Measurements from ENCODE around the gene PHACTR3. TPM values are rescaled to one million over a fixed set of nuclear protein-coding genes. Genes with fewer than 3 reads are reported as not detected.

PHACTR3 gene
- total RNA-seq, 1 donor from 2014 or later: 0.51 TPM

DNA sequence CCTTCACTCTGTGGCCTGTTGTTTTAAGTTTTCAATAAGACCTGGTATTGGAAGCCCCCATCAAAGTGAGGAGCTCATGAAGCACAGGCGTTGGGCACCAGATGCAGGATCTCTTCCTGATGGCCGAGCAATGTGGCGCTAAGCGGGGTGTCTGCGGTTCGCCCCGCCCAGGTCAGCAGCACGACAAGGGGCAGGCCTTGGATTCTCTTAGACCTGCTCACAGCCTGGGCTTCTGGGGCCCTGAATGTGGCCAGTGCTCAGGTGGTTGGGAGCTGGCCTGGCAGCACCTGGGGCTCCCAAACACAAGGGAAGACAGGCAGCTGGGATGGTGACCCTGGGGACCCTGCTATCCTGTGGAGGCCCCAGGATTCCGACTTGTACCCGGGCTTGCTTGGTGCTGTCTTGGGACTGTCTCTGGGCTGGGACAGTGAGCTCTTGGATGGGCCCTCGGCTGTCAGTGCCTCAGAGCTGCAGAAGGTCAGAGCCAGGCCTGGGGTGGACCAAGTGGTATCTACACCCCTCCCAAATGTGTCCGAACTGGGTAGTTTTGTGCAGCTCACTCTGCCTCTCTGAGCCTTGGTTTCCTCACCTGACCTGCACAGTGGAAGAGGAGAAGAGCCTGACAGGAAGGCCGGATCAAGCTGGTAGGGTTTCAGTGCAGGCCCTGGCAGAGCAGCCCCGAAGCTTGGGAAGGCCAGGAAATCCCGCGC is 69.1 kb downstream of the PHACTR3 start:
- no peak for DNase-seq

DNA sequence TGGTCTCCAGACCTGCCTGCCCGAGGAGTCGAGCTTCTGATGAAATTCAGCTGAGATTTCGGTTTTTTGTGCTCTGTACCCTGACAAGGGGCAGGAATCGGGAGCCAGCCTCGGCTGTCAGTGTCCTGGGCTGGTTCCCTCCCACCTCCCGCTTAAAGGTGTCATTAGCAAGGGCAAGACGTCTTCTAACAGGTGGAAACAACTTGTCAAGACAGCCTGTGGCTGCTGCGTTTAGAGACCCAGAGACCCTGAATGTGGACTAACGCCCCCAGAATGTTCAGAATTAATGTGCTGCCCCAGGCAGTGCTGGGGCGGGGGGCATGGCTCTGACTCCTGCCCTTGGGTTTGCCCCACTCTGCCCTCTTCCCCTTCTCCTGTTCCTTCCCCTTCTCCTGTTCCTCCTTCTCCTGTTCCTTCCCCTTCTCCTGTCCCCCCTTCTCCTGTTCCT is 69.7 kb downstream of the PHACTR3 start:
- DNase-seq: no peak

DNA sequence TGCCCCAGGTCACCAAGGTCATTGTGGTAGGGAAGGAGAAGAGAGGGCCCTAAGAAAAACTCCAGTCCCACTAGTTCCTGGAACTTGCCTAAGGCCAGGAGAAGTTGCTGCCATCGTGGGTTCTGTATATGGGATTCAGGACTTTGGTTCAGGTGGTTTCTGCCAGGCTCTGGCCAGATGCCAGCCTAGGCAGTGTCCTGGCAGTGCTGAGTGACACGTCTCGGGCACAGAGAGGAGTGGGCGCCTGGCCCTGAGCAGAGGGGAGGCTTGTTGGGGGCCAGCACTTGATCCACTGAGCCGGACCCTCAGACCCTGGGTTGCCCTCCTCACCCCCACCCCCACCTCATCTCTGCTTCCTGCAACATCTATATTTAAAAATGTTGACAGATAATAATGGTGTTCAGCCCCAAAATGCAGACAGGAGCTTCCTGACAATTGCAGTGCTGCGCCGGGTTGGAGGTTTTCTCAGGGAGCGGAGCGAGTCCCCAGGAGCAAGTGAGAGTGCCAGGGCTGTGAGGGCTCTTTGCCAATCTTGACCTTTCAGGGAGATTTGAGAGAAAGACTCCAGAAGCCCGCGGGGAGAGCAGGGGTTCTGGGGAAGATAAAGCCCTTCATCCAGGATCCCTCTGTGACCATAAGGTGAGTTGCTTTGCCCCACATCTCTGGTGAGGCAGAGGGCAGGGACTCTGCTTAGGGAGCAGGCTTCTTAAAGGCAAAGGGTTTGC is 71.9 kb downstream of the PHACTR3 start:
- no peak for DNase-seq

DNA sequence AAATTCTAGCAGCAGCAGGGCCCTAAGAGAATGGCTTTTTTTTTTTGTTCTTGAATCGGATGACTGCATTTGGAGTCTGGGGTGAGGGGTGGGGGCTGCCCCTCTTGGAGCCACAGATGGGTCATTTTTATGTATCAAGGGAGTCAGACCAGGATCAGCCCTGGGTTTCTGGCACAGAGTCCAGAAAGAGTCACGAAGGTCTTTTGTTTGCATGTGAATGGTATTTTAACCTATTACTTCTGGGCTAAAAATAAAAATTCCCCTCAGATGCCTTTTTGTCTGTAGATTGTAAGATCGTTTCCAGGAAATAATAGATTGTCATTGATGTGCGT is 72.5 kb downstream of the PHACTR3 start:
- DNase-seq: no peak

DNA sequence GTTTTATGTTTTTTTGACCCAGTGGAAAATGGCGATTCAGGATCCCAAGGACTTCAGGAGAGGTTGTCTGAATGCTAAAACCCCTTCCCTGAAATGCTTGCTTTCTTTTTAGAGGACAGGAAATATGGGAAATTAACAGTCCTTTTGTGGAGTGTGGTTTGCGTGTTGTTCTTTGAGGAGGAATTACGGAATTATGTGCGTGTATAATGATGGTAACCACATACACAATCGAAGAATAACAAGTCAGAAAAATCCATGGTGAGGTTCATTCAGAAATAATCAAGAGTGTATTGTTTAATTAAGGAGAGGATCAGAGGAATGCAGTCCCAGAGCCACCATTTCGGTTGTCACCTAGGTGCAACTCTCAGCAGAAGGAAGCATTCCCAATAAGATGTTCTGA is 73.2 kb downstream of the PHACTR3 start:
- DNase-seq: no peak

DNA sequence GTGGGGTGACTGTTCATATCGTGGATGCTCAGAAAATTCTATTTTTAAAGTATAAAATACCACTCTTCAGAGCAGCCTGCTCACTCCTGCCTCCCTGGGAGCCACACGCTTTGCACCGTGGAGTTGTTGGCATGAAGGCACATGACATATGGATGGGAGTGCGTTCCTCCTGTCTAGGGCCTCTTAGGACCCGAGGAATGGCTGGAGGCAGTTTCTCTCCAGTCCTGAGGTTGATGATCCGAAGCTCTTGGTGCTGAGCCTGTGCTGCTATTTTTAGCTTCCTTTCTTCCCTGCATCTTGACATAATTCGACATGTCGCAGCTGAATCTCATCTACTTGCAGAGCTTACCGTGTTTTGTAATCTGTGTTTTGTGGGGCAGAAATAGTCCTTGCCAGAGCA is 73.9 kb downstream of the PHACTR3 start:
- no peak for DNase-seq

DNA sequence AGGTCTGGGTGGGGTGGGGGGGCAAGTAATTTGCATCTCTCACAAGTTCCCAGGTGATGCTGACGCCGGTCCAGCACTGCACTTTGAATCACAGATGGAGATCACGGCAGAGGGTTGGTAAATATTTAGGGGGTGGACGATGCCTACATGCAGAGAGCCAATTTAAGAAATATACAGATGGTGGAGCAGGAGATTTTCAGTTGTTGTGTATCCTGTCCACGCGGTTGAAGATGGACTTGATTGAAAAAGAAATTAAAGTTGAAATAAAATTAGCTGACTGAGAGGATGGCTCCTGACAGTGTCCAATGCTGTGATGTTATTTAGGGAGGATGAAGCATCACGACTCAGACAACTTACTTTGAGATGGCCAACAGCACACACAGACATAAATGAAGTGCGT is 74.6 kb downstream of the PHACTR3 start:
- no peak for DNase-seq

DNA sequence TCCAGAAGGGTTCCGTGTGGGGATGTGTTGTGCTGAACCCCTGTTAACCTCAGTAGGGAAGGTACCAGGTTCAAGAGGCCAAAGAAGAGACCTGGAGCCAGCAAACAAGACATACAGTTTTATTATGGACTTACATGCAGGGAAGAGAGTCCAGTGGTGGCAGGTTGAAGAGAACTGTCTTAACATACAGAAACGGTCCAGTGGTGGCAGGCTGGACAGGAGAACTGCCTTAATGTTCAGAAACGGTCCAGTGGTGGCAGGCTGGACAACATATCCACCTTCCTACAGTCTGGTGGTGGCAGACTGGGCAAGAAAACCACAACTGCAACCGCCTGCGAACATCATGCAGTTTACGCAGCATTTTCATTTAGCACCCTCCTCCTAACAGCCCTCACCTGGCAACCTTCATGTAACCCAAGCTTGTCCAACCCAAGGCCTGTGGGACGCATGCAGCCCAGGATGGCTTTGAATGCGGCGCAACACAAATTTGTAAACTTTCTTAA is 75.9 kb downstream of the PHACTR3 start:
- DNase-seq: no peak

DNA sequence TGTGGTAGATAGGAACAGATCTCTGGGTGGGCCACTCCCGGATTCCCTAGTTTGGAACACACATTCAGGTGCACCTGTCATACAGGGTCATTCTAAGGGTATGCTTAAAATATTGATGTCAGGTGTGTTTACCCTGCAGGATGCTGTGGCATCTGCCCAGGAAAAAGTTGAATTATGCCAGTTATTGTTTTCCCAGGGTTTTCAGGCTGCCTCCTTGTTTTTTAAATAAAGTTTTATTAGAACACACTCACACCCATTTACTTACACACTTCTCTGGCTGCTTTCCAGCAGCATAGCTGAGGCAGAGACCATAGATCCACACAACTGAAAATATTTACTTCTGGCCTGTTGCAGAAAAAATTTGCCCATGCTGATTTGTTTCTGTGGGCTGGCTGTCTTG is 76.5 kb downstream of the PHACTR3 start:
- DNase-seq: no peak

DNA sequence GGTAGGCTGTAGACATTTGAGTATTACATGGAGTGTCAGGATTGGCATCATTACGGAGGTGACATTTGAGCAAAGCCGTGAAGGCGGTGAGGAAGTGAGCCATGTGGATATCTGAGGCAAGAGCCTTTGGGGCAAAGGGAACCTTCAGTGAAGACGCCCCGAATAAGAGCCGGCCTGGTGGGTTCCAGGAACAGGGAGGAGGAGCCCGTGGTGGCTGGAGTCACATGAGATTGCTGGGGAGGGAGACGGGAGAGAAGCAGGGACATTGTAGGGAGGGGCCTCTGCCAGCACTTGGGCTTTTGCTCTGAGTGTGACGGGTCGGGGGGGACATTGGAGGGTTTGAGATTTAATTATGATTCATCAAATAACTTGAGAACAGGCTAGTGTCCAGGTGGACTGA is 78.3 kb downstream of the PHACTR3 start:
- no peak for DNase-seq

DNA sequence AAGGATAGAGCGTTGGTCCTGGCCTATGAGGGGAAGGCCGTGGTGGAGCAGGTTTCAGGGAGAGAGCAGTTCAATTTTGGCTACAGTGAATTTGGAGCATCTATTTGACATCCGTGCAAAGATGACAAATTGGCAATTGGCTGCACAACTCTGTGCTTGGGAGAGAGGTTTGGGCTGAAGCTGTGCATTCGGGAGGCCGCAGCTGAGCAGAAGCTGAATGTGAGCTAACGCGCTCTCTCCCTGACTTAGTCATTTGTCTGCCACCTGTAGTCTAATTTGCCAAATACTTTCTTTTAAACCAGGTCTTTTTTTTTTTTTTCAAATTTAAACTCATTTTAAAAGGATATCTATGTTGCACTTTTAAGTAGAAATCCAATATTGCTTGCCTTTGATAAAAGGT is 78.8 kb downstream of the PHACTR3 start:
- DNase-seq: no peak

DNA sequence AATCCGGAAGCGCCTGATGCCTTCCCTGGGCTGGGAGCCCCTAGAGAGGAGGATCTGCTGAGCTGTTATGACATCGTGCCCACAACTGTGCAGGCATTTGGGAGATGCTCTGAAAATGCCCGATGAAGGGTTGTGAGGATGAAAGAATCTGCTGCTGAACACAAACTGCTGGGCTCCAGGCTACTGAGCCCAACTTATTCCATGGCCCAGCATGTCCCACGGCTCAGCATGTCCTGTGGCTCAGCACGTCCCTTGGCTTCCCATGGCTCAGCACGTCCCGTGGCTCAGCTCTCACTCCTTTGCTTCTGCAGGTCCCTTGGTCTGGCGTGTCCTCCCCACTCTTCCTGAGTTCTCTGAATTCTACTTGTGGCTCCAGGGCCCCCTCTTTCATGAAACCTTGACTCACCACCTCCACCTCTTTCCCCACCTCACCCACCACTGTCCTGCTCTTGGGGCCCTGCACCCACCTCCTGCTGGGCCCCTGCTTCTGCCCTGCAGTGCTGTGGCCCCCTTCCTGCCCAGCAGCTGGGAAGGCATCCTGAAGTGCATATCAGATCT is 80.4 kb downstream of the PHACTR3 start:
- no peak for DNase-seq

DNA sequence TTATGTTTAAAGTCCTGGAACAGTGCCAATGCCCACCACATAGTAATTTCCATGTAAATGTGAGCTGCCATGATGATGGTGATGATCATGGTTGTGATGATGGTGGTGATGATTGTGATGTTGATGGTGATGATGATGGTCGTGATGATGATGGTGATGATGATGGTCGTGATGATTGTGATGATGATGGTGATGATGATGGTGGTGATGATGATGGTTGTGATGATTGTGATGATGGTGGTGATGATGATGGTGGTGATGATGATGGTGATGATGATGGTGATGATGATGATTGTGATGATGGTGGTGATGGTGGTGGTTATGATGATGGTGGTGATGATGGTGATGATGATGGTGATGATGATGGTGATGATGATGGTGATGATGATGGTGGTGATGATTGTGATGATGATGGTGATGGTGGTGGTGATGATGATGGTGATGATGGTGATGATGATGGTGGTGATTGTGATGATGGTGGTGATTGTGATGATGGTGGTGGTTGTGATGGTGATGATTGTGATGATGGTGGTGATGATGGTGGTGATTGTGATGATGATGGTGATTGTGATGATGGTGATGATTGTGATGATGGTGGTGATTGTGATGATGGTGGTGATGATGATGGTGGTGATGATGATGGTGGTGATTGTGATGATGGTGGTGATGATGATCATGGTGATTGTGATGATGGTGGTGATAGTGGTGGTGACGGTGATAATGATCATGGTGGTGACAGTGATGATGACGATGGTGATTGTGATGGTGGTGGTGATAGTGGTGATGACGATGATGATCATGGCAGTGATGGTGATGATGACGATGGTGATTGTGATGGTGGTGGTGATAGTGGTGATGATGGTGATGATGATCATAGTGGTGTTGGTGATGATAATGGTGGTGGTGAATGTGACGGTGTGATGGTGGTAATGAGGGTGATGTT is 82.3 kb downstream of the PHACTR3 start:
- no peak for DNase-seq

DNA sequence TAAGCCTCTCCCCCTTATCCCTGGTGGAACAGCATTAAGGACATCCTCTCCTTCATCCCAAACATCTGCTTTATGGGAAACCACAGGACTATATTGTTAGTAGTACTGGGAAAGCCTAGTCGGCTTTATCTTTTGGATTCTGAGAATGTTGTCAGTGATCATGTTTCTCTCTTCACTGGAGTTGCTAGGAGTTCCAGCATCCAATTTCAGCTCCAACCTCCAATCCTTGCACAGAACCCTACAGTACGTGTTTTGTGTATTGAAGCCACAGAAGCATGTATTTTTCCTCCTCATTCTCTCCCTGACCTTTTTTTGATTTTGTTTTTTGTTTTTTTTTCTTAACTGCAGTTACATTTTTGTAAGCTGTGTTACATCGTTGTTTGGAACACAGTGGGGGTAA is 84.0 kb downstream of the PHACTR3 start:
- DNase-seq: no peak

DNA sequence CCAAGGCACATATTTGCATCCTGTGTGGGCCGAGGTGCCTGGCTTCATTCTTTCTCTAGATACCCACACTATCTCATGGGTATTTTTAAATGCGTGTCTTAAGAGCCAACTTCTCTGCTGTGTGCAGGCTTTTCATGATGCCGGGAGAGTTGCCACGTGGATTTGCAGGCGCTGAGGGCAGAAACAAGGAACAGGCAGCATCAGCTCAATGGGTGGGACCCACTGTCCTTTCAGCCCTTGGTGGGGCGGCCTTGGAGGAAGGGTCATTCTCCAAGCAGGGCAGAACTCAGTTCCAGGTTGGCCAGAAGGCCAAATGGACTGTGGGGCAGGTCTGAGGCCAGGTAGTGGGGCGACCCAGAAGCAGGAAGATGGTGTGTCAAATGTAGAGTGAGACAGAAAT is 84.7 kb downstream of the PHACTR3 start:
- no peak for DNase-seq

DNA sequence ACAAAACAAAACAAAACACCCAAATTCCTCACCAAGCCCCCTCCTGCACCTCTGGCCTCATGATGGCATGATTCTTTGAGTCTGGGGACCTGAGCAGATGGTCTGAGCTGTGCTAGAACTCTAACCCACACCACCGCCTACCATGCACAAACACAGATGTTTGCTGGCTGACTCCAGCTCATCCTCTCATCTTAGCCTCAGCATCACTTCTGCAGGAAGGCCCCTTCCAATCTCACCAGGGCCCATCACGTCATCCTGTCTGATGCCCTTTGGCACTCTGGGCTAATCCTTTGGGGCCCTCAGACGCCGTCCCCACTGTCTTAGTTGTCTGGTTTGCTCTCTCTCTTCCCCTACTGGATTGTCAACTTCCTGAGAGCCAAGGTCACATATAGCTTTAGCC is 85.8 kb downstream of the PHACTR3 start:
- no peak for DNase-seq

DNA sequence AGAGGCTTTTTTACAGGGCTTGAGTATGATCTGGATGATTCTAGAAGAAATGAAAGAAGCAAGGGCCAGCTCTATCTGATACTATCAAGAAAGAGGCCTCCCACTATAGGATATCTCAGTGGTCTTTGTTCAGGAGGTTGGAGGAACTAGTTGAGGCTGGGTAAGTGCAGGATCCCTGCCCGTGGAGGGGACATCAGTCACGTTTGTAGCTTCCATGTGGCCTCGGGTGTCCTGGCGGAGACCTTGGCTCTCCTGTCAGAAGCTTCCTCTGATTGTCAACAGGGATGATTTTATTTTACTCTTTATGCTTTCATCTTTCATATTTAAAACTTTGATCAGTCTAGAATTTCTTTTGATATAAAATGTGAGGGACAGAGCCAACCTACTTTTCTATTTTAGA is 86.6 kb downstream of the PHACTR3 start:
- no peak for DNase-seq

DNA sequence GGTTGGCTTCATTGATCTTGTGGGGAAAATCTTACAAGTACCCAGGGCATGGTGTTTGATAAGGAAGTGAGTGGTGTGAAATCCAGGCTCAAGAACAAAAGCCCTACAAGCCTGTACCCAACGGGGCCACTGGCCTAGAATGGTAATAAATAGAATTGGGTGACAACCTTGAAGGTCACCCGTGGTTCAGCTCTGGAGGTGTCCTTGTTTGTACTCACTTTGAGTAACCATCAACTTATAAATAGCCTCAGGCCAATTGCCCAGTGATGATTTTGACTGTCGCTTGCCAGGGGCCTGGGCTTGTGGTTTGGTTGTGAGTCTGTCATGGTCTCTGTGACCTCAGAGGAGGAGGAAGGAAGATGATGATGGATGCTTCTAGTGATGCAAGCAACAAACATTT is 87.8 kb downstream of the PHACTR3 start:
- DNase-seq: no peak

DNA sequence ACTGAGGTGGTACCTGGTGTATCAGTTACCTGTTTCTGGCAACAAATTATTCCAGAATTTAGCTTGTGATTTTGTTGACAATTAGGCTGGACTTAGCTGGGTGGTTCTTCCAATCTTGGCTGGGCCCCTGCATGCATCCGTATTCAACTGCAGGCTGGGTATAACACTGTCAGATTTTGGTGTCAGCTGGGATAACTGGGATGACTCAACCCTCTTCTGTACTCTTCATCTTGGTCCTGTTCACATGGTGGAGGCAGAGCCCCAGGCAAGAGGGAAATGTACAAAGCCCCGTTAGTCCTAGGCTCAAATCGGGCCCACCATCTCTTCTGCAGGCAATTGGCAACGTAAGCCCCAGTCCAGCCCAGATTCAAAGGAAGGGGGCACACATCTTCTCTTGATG is 89.2 kb downstream of the PHACTR3 start:
- no peak for DNase-seq

DNA sequence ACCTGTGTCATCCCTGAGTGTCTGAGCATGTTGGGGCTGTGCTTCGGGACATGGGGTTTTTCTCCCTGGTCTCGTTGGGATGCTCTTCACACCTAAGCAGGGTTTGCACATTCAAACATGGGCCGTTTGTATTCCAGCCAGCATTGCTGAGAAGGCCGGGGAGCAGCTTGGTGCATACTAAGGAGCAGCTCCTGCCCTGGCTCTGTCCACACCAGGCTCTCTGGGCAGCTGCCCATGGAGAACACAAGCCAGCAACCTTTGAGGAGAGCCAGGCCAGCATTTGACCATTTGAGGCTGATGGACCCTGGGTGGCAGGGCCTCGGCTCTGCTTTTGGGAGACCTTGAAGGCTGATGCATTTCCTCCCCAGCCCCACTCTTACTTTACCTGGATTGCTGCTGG is 92.1 kb downstream of the PHACTR3 start:
- DNase-seq: no peak

DNA sequence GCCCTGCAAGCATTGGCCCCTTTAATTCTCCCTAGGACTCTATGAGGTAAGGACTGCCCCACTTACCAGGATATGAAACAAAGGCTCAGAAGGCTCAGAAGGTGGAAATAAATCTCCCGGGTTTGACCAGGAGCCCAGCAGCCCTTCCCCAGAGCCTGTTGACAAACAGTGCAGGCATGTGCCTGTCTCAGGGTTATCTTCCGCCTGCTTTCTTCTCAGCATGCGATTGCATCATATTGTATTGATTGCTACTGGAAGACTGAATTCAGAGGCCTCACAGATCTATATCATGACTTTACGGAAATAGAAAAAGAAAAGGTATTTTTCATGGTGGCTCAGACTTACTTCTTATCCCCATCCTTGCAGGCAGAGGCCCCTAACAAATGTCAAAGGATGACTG is 92.7 kb downstream of the PHACTR3 start:
- no peak for DNase-seq

DNA sequence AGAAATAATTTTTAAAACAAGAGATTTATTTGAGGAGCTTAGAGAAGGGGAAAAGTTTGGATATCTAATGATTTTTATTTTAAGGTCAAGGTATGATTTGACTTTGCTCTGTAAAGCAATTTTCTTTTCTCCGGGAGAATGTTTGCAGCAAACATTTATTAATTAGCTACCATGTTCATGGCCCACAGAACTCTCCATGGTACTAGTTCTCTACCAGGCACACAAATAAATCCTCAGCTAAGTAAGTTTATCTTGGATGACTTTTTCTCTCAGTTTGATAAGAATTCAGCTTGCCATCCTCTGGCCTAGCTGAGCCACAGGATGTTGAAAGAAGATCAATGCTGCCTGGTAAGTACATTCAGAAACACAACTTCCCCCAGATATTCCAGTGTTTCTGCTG is 94.3 kb downstream of the PHACTR3 start:
- DNase-seq: no peak

DNA sequence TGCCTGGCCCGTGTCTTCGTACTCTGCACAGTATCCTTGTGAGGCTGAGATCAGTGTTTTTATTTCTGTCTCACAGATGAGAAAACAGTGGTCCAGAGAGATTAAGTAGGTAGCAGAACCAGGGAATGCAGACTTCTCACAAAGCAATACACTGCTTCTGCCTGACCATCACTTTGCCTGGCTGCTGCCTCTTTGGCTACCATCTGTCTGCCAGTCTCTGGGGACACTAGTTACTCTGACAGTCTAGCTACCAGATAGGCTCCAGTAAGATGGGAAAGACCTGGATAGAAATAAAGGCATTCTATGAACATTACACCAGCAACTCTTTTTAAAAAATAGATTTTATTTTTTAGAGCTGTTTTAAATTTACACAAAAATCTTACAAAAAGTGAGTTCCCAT is 96.9 kb downstream of the PHACTR3 start:
- DNase-seq: no peak

Measured in dermis blood vessel endothelial cell (primary cell).